HL-60 (cell line): Measurements from ENCODE around the gene HSD17B12.

Source experiments
- DNase-seq, 2 experiments: peaks; one replicate each; pipeline ENCODE4 v3.0.0-alpha.2; 2010 to 2020; ENCODE audit warnings: low read depth in 1 of 2, low spot score in 1 of 2
- H3K27ac ChIP-seq: fragments of 250-450 bp; sonication (Bioruptor Pico); replicated peaks from 2 replicates; pipeline ENCODE4 v1.5.1; 2020; ENCODE audit warnings: mild to moderate bottlenecking, moderate library complexity
- H3K27me3 ChIP-seq: fragments of 250-450 bp; sonication (Bioruptor Pico); 2 replicates; pipeline ENCODE4 v1.5.1; 2021; ENCODE audit warnings: mild to moderate bottlenecking, moderate library complexity; ENCODE audit not compliant: insufficient read depth, poor library complexity, severe bottlenecking
- H3K4me3 ChIP-seq: replicated peaks from 2 replicates; pipeline ENCODE4 v1.5.1; 2011; ENCODE audit warnings: mild to moderate bottlenecking, control low read depth, low read length; ENCODE audit not compliant: insufficient read depth
- CTCF ChIP-seq: IDR thresholded peaks from one replicate; pipeline ENCODE4 v1.5.1; 2011; ENCODE audit warnings: low read length, control low read depth, inconsistent platforms; ENCODE audit not compliant: insufficient read depth
- GABPA ChIP-seq: IDR thresholded peaks from 2 replicates; pipeline ENCODE4 v1.6.1; 2012; ENCODE audit warnings: low read depth
- POLR2AphosphoS5 ChIP-seq: IDR thresholded peaks from 2 replicates; pipeline ENCODE4 v1.6.1; 2012; ENCODE audit warnings: low read depth
- REST ChIP-seq: IDR thresholded peaks from 2 replicates; pipeline ENCODE4 v1.6.1; 2012; ENCODE audit warnings: low read depth; ENCODE audit not compliant: insufficient replicate concordance
- SPI1 ChIP-seq: IDR thresholded peaks from 2 replicates; pipeline ENCODE4 v1.6.1; 2012; ENCODE audit warnings: low read depth, mild to moderate bottlenecking, borderline replicate concordance

The HSD17B12 gene

GRCh38 chr11:43866520-43866919, 186.0 kb downstream of the HSD17B12 start:
- H3K27me3 ChIP-seq, result no peaks in the 10 kb centered on the region
- DNase-seq, result no peak
- no peak for TF ChIP-seq REST
- no peak for TF ChIP-seq GABPA
- TF ChIP-seq POLR2AphosphoS5, result no peak
- no peak for TF ChIP-seq CTCF
- no peak for TF ChIP-seq SPI1
- H3K4me3 ChIP-seq, result no peak overlapping the region
- no peak overlapping the region for H3K27ac ChIP-seq

GRCh38 chr11:43866969-43867368, 186.4 kb downstream of the HSD17B12 start:
- no peak for DNase-seq
- no peak overlapping the region for H3K27ac ChIP-seq
- TF ChIP-seq POLR2AphosphoS5 (no peak), REST (no peak), GABPA (no peak), SPI1 (no peak), CTCF (no peak)
- H3K4me3 ChIP-seq, result no peak overlapping the region
- no peaks in the 10 kb centered on the region for H3K27me3 ChIP-seq

- H3K27ac ChIP-seq, result 0 out of 2 replicates have a peak overlapping the region, but pooled peaks have one; percentile 16
- no peak overlapping the region for H3K4me3 ChIP-seq
- peaks cover 3% of the 10 kb centered on the region for H3K27me3 ChIP-seq
- TF ChIP-seq POLR2AphosphoS5, result peak; percentile 90
- peak; percentile 52; the same call in 1 of the 2 replicates for TF ChIP-seq SPI1
- no peak for TF ChIP-seq REST
- DNase-seq, result peak; percentile 62 to 88
These were observed 188.5 kb downstream of the HSD17B12 start for GRCh38 chr11:43868852-43869567.
